HEK293 (cell line): ENCODE data around the gene TBC1D16.

Experiments used
- ATF2 ChIP-seq: fragments of 450-650 bp; formaldehyde crosslinking; IDR thresholded peaks from 2 replicates; pipeline ENCODE4 v1.5.1; 2016; ENCODE audit warnings: missing biosample characterization, missing genetic modification characterization, low read depth
- CTCF ChIP-seq: fragments of 450-650 bp; formaldehyde crosslinking; IDR thresholded peaks from 2 replicates; pipeline ENCODE4 v1.5.1; 2016; ENCODE audit warnings: missing biosample characterization, missing genetic modification characterization
- ZFP69B ChIP-seq: fragments of 450-650 bp; formaldehyde crosslinking; IDR thresholded peaks from 2 replicates; pipeline ENCODE4 v1.5.1; 2016; ENCODE audit warnings: missing biosample characterization, missing genetic modification characterization

GRCh38 chr17:79987187-79987934 lies 48.3 kb downstream of the TBC1D16 start:
- TF ChIP-seq ATF2 (tag by site-specific recombination) (no peak), CTCF (tag by site-specific recombination) (no peak), ZFP69B (tag by site-specific recombination) (no peak)
